Measurements from ENCODE around the gene PALLD. TPM values are rescaled to one million over a fixed set of nuclear protein-coding genes. Genes with fewer than 3 reads are reported as not detected.
A peak's percentile ranks its signal among the peaks of the same experiment; 100 is the strongest.

PALLD gene
- total RNA-seq, 1 donor from 2014 or later = 204 TPM

DNA sequence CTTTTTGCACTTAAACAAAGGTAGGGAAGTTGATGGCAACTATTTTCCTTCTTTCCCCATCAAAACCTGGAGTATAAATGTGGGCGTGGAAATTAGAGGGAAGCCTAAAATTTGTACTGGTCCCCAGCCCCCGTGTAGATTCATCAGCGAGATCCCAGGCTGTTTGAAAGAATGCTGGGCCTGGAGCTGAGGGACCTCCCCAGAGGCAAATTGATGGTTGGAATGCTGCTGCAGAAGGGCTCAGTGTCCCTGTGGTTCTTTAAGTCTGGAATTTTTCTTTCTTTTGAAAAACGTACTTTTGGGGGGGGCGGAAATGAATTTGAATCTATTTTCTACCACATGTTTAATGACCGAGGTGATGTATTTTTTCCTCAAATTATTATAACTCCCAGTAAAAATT, 316.0 kb downstream of the PALLD start:
- intact Hi-C loops (cut with DNase I) = loop anchor here (2.0 kb wide), 1 partner anchor 20 kb away; no protein-coding TSS in a partner anchor
- TF ChIP-seq, protein P1, sequence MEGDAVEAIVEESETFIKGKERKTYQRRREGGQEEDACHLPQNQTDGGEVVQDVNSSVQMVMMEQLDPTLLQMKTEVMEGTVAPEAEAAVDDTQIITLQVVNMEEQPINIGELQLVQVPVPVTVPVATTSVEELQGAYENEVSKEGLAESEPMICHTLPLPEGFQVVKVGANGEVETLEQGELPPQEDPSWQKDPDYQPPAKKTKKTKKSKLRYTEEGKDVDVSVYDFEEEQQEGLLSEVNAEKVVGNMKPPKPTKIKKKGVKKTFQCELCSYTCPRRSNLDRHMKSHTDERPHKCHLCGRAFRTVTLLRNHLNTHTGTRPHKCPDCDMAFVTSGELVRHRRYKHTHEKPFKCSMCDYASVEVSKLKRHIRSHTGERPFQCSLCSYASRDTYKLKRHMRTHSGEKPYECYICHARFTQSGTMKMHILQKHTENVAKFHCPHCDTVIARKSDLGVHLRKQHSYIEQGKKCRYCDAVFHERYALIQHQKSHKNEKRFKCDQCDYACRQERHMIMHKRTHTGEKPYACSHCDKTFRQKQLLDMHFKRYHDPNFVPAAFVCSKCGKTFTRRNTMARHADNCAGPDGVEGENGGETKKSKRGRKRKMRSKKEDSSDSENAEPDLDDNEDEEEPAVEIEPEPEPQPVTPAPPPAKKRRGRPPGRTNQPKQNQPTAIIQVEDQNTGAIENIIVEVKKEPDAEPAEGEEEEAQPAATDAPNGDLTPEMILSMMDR (IDR thresholded peaks at IDR 0.05) = no peak
- H3K36me3 ChIP-seq = no peaks in the 10 kb centered on the region
- no peak overlapping the region for H3K4me3 ChIP-seq
- DNase-seq (ENCODE audit: low spot score in 2 of 2) = no peak
- no peaks in the 10 kb centered on the region for H3K27me3 ChIP-seq
- peak overlapping the region; percentile 52 to 70 for H3K27ac ChIP-seq
- H3K9me3 ChIP-seq = no peaks in the 10 kb centered on the region
- peaks cover 5 to 33% of the 10 kb centered on the region in 2 donors for H3K4me1 ChIP-seq

- Histone ChIP-seq H3K27ac (peak overlapping the region; percentile 16 to 61), H3K9me3 (no peaks in the 10 kb centered on the region), H3K27me3 (no peaks in the 10 kb centered on the region), H3K36me3 (no peaks in the 10 kb centered on the region), H3K4me1 (peaks cover 5 to 33% of the 10 kb centered on the region in 2 donors), H3K4me3 (no peak overlapping the region)
- intact Hi-C loops (cut with DNase I) = loop anchor here (2.0 kb wide), 1 partner anchor 21 kb away; no protein-coding TSS in a partner anchor
- TF ChIP-seq, protein P1 (IDR thresholded peaks at IDR 0.05) = no peak
- no peak for DNase-seq (ENCODE audit: low spot score in 2 of 2)
Measured at GRCh38 chr4:168813890-168814289, 317.0 kb downstream of the PALLD start.

DNA sequence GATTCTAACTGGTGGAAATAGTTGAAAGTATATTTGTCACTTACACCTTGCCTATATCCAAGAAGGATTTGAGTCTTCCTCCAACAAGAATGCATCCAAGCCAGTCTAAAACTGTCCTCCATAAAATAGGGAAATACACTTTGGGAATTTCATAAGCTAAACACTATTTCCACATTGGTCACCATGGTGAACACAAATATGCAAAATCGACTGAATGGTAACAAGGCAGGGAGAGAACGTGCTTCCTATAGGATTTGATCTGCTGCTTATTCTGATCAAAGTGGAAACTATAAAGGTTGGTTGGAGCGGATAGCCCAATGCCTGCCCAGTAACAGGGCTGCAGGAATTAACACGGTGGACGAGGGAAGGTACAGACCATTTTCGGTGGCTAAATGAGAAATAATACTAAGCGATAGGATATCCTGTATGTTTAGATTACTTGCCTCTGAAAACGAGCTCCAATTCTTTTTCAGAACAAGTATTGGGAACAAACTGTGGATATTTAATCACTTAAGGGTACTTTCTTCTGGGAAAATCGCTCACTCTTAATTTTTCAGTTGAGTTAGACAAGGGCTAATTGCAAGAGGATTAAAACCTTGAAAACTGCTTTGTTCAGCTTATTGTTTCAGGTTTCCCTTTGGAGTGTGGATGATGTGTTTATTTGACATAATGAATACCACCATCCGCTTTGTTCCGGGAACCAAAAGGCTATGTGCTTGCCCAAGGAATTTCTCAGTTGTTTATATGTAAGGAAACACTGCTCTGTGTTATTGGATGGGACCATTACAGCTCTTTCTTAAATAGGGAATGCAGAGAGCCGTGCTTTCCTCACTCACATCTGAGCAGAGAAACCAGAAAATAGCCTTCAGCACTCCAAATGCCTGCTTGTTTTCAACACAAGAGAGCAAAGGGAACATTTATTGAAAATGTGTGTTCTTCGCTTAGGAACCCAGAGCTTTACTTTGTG, 318.8 kb downstream of the PALLD start:
- intact Hi-C loops (cut with DNase I) = loop anchor here (2.0 to 5.0 kb wide), 2 partner anchors 105 to 228 kb away; no protein-coding TSS in a partner anchor
- Histone ChIP-seq H3K4me3 (peak overlapping the region in 1 of 2 donors; percentile 43), H3K27ac (peak overlapping the region; percentile 78 to 84), H3K4me1 (peaks cover 5 to 33% of the 10 kb centered on the region in 2 donors), H3K27me3 (no peaks in the 10 kb centered on the region), H3K9me3 (no peaks in the 10 kb centered on the region), H3K36me3 (no peaks in the 10 kb centered on the region)
- TF ChIP-seq, protein P1 (IDR thresholded peaks at IDR 0.05) = no peak
- DNase-seq (ENCODE audit: low spot score in 2 of 2) = no peak

- Histone ChIP-seq H3K27me3 (no peaks in the 10 kb centered on the region), H3K4me3 (peak overlapping the region; percentile 25 to 43), H3K9me3 (no peaks in the 10 kb centered on the region), H3K4me1 (peaks cover 5 to 30% of the 10 kb centered on the region in 2 donors), H3K27ac (peak overlapping the region; percentile 70 to 83), H3K36me3 (no peaks in the 10 kb centered on the region)
- TF ChIP-seq, protein P1 (IDR thresholded peaks at IDR 0.05) = no peak
- intact Hi-C loops (cut with DNase I) = loop anchor here (1.0 to 5.0 kb wide), 3 partner anchors 14 to 230 kb away; no protein-coding TSS in a partner anchor
- no peak for DNase-seq (ENCODE audit: low spot score in 2 of 2)
Measured at GRCh38 chr4:168817370-168817769, 320.5 kb downstream of the PALLD start.

- TF ChIP-seq, protein P1 (IDR thresholded peaks at IDR 0.05) = no peak
- intact Hi-C loops (cut with DNase I) = no loop called here
- Histone ChIP-seq H3K4me1 (peaks cover 0 to 3% of the 10 kb centered on the region in 2 donors), H3K27ac (no peak overlapping the region), H3K27me3 (no peaks in the 10 kb centered on the region), H3K36me3 (no peaks in the 10 kb centered on the region), H3K4me3 (no peak overlapping the region), H3K9me3 (no peaks in the 10 kb centered on the region)
- DNase-seq (ENCODE audit: low spot score in 2 of 2) = no peak
Measured at GRCh38 chr4:168822481-168822880, 325.6 kb downstream of the PALLD start.
